NCI-H146 treated with DMSO at 0.1 percent for 48 hours (cell line): ENCODE results near the gene FCAR.
"Not testable (repeated sequence)": the region's sequence is repeated elsewhere in the genome, so short reads cannot be mapped to it uniquely, and the experiment has no call there.

ENCODE experiments used
- DNase-seq: peaks from one replicate; lab custom pipeline; 2025; ENCODE audit not compliant: unreplicated experiment; lab: John Stamatoyannopoulos, UW

Gene FCAR

DNA sequence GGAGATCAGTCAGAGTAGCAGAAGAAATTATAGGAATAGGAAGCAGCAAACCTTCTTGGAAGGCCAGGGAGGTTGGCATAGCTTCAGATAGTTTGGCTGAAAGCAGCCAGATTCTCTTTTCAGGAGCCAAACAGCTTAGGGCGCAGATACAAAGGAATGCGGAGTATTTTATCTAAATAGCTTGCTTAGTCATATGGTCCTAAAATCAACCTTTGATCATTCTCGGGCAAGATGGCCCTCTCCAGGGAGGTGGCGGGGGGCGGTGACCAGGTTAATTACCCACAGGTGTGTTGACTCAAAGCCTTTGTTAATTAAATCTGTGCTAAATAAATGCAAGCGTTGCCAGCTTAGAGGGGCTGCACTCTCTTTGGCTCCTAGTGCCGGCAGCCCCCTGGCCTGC is 19.4 kb downstream of the FCAR start:
- DNase-seq = no peak

- DNase-seq = not testable (repeated sequence)
Observed at GRCh38 chr19:54894106-54894505, 20.1 kb downstream of the FCAR start.

GRCh38 chr19:54896036-54896435 is 22.0 kb downstream of the FCAR start:
- DNase-seq = no peak

- DNase-seq = not testable (repeated sequence)
Observed at GRCh38 chr19:54898685-54899084, 24.6 kb downstream of the FCAR start.

GRCh38 chr19:54899646-54900045 is 25.6 kb downstream of the FCAR start:
- DNase-seq = not testable (repeated sequence)

DNA sequence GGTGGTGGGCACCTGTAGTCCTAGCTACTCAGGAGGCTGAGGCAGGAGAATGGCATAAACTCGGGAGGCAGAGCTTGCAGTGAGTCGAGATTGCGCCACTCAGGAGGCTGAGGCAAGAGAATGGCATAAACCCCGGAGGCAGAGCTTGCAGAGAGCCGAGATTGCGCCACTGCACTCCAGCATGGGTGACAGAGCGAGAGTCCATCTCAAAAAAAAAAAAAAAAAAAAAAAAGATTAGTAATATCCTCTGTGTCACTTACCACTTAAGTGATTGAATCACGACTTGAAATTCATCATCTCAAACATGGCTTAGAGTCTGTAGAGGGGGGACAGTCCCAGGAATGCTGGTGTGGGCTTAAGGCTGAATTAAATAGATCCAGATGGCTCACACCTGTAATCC is 27.1 kb downstream of the FCAR start:
- not testable (repeated sequence) for DNase-seq

GRCh38 chr19:54902061-54902460 is 28.0 kb downstream of the FCAR start:
- no peak for DNase-seq

GRCh38 chr19:54903303-54903702 is 29.3 kb downstream of the FCAR start:
- DNase-seq = no peak

- DNase-seq = not testable (repeated sequence)
Observed at GRCh38 chr19:54904261-54904660, 30.2 kb downstream of the FCAR start.

DNA sequence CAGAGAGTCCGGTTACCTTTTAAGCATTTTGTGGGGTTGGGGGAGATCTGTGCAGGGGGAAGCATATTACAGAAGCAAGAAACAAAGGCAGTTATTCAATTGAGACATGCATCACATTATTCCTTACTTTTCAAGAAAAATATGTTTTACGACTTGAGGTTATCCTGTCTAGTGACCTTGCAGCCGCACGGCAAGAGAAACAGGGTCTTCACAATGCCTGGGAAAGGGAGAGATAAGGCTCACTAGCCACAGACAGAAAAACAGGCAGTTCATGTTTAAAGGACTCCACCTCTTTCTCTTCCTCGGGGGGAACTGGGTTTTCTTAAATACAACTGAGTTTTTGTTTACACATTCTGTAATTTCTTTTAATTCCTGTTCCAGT is 31.4 kb downstream of the FCAR start:
- DNase-seq = no peak

GRCh38 chr19:54905803-54906511 is 31.9 kb downstream of the FCAR start, which contains the start of gene NCR1:
Gene NCR1 (plus strand): TSS chr19:54906148. CDS start chr19:54906188, 40 bp downstream.
- DNase-seq = no peak

DNA sequence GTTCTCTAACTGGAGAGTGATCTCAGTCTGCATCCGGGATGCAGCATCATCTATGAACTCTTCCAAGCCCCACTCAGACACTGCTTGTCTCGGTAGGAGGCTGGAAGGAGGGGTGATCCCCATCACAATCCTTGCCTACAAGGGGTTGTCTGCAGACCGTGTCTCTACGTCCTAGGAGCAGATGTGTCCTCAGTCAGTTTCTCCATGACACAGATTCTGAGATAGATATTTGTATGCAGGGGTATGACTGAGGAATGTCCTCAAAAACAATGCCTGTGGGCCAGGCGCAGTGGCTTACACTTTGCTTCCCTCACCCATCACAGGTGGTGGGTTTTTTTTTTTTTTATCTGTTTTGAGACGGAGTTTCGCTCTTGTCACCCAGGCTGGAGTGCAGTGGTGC is 32.8 kb downstream of the FCAR start:
- no peak for DNase-seq

DNA sequence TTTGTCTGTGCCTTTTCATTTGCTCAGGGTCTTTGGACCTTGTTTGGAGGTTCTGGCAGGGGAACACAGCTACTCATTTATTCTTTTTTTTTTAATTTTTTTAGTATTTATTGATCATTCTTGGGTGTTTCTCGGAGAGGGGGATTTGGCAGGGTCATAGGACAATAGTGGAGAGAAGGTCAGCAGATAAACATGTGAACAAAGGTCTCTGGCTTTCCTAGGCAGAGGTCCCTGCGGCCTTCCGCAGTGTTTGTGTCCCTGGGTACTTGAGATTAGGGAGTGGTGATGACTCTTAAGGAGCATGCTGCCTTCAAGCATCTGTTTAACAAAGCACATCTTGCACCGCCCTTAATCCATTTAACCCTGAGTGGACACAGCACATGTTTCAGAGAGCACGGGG is 33.9 kb downstream of the FCAR start:
- DNase-seq = not testable (repeated sequence)

DNA sequence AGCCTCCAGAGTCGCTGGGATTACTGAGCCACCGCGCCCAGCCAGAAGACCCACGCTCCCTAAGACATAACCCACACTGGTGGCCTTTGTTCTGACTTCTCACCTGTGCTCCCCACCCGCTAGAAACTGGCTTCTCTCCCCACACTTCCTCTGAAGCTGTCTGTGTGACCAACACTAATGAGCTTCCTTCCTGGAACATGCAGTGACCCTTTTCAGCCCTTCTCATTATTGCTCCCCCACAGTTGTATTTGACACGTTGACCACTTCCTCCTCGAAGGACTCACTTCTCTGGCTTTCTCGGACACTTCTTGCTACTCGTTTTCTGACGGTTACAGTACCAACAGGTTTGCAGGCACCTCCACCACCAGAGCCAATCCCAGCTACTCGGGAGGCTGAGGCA is 42.8 kb downstream of the FCAR start:
- DNase-seq = no peak

DNA sequence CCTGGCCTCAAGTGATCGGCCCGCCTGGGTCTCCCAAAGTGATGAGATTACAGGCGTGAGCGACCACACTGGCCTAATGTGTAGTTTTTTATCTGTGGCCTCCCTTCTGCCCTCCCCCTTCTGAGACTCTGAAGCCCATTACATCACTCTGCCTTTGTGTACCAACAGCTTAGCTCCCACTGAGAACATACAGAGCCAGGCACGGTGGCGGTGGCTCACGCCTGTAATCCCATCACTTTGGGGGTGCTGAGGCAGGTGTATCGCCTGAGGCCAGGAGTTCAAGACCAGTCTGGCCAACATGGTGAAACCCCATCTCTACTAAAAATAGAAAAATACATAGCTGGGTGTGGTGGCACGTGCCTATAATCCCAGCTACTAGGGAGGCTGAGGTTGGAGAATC is 44.5 kb downstream of the FCAR start:
- no peak for DNase-seq

GRCh38 chr19:54919646-54920563 is 45.9 kb downstream of the FCAR start:
- not testable (repeated sequence) for DNase-seq

- no peak for DNase-seq
Observed at GRCh38 chr19:54921082-54921481, 47.0 kb downstream of the FCAR start.

GRCh38 chr19:54923276-54923675 is 49.2 kb downstream of the FCAR start:
- no peak for DNase-seq

- DNase-seq = no peak
Observed at GRCh38 chr19:54928299-54928698, 54.3 kb downstream of the FCAR start.

GRCh38 chr19:54937926-54938325 is 63.9 kb downstream of the FCAR start:
- no peak for DNase-seq

DNA sequence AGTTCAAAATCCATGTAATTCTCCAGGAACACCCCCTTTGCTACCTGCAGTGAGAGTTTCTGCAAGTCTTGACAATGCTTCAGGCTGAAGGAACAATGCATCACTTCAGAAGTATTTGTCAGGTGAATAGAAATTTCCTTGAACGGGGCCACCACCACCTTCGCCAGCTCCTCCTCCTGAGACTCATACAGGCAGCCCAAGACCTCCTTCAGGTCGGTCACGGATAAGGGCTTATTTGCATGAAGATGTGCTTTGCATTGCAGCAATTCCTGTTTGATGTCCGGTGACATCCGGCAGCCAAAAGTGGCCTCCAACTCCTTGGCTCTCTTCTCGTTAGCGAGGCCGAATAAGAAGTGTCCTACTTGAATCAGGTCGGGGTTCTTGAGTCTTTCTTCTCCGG is 64.9 kb downstream of the FCAR start:
- no peak for DNase-seq

DNA sequence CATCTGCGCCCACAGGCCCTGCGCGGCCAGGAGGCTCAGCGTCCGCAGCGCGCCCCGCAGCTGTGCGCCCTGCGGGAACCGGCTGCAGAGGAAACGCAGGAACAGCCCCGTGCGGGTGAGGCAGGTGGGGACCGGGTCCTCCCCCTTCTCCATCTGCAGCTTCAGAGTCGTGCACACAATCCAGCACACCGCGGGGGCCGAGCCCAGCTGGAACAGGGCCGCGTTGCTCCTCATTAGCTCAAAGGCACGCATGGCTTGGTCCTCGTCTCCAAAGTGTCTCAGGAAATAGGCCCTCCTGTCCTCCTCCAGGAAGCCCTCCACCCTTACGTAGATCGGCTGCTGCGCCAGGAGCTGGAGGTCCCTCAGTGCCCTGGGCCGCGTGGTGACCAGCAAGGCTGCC is 65.5 kb downstream of the FCAR start:
- not testable (repeated sequence) for DNase-seq
